SK-N-SH treated with all-trans-retinoic acid at 6 μM for 48 hours (cell line): Measurements from ENCODE around the gene IGFL4.

Experiments used
- ATAC-seq: fragments of 200-7000 bp; cut with Tn5 transposase; 3 replicates; pipeline ENCODE4 v1.9.1; 2020; ENCODE audit warnings: mild to moderate bottlenecking, moderate library complexity
- ARNTL ChIP-seq: fragments of 450-650 bp; formaldehyde crosslinking; IDR thresholded peaks from 2 replicates; pipeline ENCODE4 v1.5.0; 2020; ENCODE audit warnings: low read depth, mild to moderate bottlenecking, moderate library complexity, borderline replicate concordance
- BACH2 ChIP-seq: fragments of 250-450 bp; sonication (Bioruptor Pico); IDR thresholded peaks from 2 replicates; pipeline ENCODE4 v1.9.0; 2021; ENCODE audit warnings: mild to moderate bottlenecking, borderline replicate concordance
- CSDC2 ChIP-seq: fragments of 250-450 bp; sonication (Bioruptor Pico); IDR thresholded peaks from 2 replicates; pipeline ENCODE4 v1.5.0; 2020; ENCODE audit warnings: mild to moderate bottlenecking, moderate library complexity
- ESRRG ChIP-seq: fragments of 250-450 bp; sonication (Bioruptor Pico); IDR thresholded peaks from 2 replicates; pipeline ENCODE4 v1.6.1; 2021; ENCODE audit warnings: mild to moderate bottlenecking
- GLIS3 ChIP-seq: fragments of 250-450 bp; sonication (Bioruptor Pico); IDR thresholded peaks from 2 replicates; pipeline ENCODE4 v1.5.0; 2020; ENCODE audit warnings: mild to moderate bottlenecking, moderate library complexity
- ISL1 ChIP-seq: fragments of 250-450 bp; sonication (Bioruptor Pico); IDR thresholded peaks from 2 replicates; pipeline ENCODE4 v2.1.2; 2022; ENCODE audit warnings: mild to moderate bottlenecking, moderate library complexity
- OSR1 ChIP-seq: fragments of 250-450 bp; sonication (Bioruptor Pico); IDR thresholded peaks from 2 replicates; pipeline ENCODE4 v1.8.0; 2022; ENCODE audit warnings: moderate library complexity, mild to moderate bottlenecking, inconsistent platforms
- PATZ1 ChIP-seq: fragments of 250-450 bp; sonication (Bioruptor Pico); IDR thresholded peaks from 2 replicates; pipeline ENCODE4 v1.8.0; 2020; ENCODE audit warnings: mild to moderate bottlenecking, moderate library complexity, borderline replicate concordance
- PPARA ChIP-seq: fragments of 250-450 bp; sonication (Bioruptor Pico); IDR thresholded peaks from 2 replicates; pipeline ENCODE4 v1.5.0; 2020; ENCODE audit warnings: mild to moderate bottlenecking, borderline replicate concordance
- SNAI2 ChIP-seq: fragments of 250-450 bp; sonication (Bioruptor Pico); IDR thresholded peaks from 2 replicates; pipeline ENCODE4 v1.5.0; 2020; ENCODE audit warnings: mild to moderate bottlenecking, moderate library complexity
- TCF4 ChIP-seq: fragments of 250-450 bp; sonication (Bioruptor Pico); IDR thresholded peaks from 2 replicates; pipeline ENCODE4 v1.8.0; 2021; ENCODE audit warnings: mild to moderate bottlenecking, moderate library complexity, borderline replicate concordance
- TOX ChIP-seq: fragments of 250-450 bp; sonication (Bioruptor Pico); IDR thresholded peaks from 2 replicates; pipeline ENCODE4 v1.8.0; 2021; ENCODE audit warnings: mild to moderate bottlenecking, moderate library complexity, borderline replicate concordance
- TSHZ2 ChIP-seq: fragments of 250-450 bp; sonication (Bioruptor Pico); IDR thresholded peaks from 2 replicates; pipeline ENCODE4 v1.5.0; 2020; ENCODE audit warnings: mild to moderate bottlenecking, moderate library complexity
- ZC3H10 ChIP-seq: fragments of 250-450 bp; sonication (Bioruptor Pico); IDR thresholded peaks from 2 replicates; pipeline ENCODE4 v1.5.1; 2021; ENCODE audit warnings: mild to moderate bottlenecking, moderate library complexity
- ZFP30 ChIP-seq: fragments of 450-650 bp; formaldehyde crosslinking; IDR thresholded peaks from 2 replicates; pipeline ENCODE4 v1.5.0; 2022; ENCODE audit warnings: mild to moderate bottlenecking, moderate library complexity
- ZNF70 ChIP-seq: fragments of 450-650 bp; formaldehyde crosslinking; IDR thresholded peaks from 2 replicates; pipeline ENCODE4 v1.5.0; 2020; ENCODE audit warnings: mild to moderate bottlenecking, moderate library complexity
- ZNF8 ChIP-seq: fragments of 450-650 bp; formaldehyde crosslinking; IDR thresholded peaks from 2 replicates; pipeline ENCODE4 v1.5.0; 2020; ENCODE audit warnings: mild to moderate bottlenecking, moderate library complexity
- TF ChIP-seq, protein P1 (sequence below): fragments of 250-450 bp; sonication (Bioruptor Pico); IDR thresholded peaks from 2 replicates; pipeline ENCODE4 v1.5.1; 2021; ENCODE audit warnings: mild to moderate bottlenecking, moderate library complexity
- TF ChIP-seq, protein P2 (sequence below): fragments of 250-450 bp; sonication (Bioruptor Pico); IDR thresholded peaks from 2 replicates; pipeline ENCODE4 v1.8.0; 2021; ENCODE audit warnings: low read depth, mild to moderate bottlenecking, moderate library complexity, borderline replicate concordance
- TF ChIP-seq, protein P3 (sequence below): fragments of 250-450 bp; sonication (Bioruptor Pico); IDR thresholded peaks from 2 replicates; pipeline ENCODE4 v1.5.1; 2020; ENCODE audit warnings: low read depth, mild to moderate bottlenecking, moderate library complexity

Gene IGFL4

GRCh38 chr19:45995715-45996385 lies 45.0 kb downstream of the IGFL4 start:
- ATAC-seq: no peak
- TF ChIP-seq ZC3H10 (no peak), SNAI2 (CRISPR knock-in tag) (no peak), ZNF70 (CRISPR knock-in tag) (no peak), TSHZ2 (CRISPR knock-in tag) (no peak), CSDC2 (CRISPR knock-in tag) (no peak), TOX (no peak), TCF4 (no peak), ARNTL (CRISPR knock-in tag) (no peak), ISL1 (no peak), ZFP30 (CRISPR knock-in tag) (no peak), BACH2 (CRISPR knock-in tag) (no peak), GLIS3 (CRISPR knock-in tag) (no peak), ESRRG (CRISPR knock-in tag) (no peak), ZNF8 (CRISPR knock-in tag) (no peak)
- TF ChIP-seq, protein P1, sequence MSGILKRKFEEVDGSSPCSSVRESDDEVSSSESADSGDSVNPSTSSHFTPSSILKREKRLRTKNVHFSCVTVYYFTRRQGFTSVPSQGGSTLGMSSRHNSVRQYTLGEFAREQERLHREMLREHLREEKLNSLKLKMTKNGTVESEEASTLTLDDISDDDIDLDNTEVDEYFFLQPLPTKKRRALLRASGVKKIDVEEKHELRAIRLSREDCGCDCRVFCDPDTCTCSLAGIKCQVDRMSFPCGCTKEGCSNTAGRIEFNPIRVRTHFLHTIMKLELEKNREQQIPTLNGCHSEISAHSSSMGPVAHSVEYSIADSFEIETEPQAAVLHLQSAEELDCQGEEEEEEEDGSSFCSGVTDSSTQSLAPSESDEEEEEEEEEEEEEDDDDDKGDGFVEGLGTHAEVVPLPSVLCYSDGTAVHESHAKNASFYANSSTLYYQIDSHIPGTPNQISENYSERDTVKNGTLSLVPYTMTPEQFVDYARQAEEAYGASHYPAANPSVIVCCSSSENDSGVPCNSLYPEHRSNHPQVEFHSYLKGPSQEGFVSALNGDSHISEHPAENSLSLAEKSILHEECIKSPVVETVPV (CRISPR knock-in tag): no peak
- TF ChIP-seq, all 23 proteins: peak for 0

DNA sequence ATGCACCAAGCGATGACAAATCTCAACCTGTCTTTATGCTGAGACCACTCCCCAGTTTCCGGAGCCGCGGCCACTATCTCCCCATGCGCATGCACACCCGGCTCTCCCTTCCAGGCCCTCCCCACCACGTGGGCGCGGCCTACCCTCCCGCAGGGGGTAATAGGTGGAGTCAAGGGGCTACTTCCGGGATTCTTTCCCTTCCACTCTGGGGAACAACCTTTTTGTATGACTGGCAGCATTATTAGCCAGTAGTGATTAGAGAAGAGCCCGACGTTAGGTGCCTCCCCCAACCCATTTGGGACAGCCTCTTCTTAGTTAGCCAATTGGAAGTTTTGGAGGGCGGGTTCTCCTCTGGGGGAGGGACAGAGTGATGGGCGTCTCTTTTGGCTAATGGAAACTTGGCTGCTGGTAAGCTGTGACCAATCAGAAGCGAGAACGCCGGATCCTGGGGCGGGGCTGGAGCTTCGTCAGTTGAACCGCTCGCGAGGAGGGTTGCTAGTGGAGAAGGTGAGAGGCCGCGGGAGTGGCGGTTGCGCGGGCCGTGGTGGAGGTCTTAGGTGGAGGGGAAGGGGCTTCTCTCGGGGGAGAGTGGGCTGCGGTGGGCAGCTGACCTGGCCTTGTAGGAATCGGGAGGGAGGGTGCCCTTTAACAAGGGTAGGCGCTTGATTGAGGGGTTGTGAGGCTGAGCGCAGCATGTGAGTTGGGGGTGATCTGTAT lies 45.6 kb downstream of the IGFL4 start, which contains the start of gene CCDC61:
Gene CCDC61 (plus strand): TSS at position 470 of the 717 bp plus-strand sequence. CDS start 7,552 bp downstream, outside the sequence.
- TF ChIP-seq, protein P2, sequence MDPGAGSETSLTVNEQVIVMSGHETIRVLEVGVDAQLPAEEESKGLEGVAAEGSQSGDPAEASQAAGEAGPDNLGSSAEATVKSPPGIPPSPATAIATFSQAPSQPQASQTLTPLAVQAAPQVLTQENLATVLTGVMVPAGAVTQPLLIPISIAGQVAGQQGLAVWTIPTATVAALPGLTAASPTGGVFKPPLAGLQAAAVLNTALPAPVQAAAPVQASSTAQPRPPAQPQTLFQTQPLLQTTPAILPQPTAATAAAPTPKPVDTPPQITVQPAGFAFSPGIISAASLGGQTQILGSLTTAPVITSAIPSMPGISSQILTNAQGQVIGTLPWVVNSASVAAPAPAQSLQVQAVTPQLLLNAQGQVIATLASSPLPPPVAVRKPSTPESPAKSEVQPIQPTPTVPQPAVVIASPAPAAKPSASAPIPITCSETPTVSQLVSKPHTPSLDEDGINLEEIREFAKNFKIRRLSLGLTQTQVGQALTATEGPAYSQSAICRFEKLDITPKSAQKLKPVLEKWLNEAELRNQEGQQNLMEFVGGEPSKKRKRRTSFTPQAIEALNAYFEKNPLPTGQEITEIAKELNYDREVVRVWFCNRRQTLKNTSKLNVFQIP: no peak
- TF ChIP-seq ISL1: no peak
- no peak for TF ChIP-seq ARNTL (CRISPR knock-in tag)
- no peak for TF ChIP-seq PATZ1 (CRISPR knock-in tag)
- no peak for TF ChIP-seq OSR1
- no peak for TF ChIP-seq PPARA (CRISPR knock-in tag)
- TF ChIP-seq SNAI2 (CRISPR knock-in tag): no peak
- TF ChIP-seq TOX: no peak
- no peak for TF ChIP-seq ZC3H10
- TF ChIP-seq, protein P3, sequence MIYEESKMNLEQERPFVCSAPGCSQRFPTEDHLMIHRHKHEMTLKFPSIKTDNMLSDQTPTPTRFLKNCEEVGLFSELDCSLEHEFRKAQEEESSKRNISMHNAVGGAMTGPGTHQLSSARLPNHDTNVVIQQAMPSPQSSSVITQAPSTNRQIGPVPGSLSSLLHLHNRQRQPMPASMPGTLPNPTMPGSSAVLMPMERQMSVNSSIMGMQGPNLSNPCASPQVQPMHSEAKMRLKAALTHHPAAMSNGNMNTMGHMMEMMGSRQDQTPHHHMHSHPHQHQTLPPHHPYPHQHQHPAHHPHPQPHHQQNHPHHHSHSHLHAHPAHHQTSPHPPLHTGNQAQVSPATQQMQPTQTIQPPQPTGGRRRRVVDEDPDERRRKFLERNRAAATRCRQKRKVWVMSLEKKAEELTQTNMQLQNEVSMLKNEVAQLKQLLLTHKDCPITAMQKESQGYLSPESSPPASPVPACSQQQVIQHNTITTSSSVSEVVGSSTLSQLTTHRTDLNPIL: no peak
- ATAC-seq: peak; percentile 97

- ATAC-seq: peak; percentile 26
- no peak for TF ChIP-seq ZNF8 (CRISPR knock-in tag)
- TF ChIP-seq ZFP30 (CRISPR knock-in tag): no peak
- TF ChIP-seq, protein P3: no peak
- TF ChIP-seq ARNTL (CRISPR knock-in tag): no peak
- TF ChIP-seq ZNF70 (CRISPR knock-in tag): no peak
- TF ChIP-seq, all 23 proteins: peak for 0
Observed at GRCh38 chr19:45994456-45994997, 46.3 kb downstream of the IGFL4 start.
